NCI-H82 (cell line): ENCODE data around the gene EMC10.
A peak's percentile ranks its signal among the peaks of the same experiment; 100 is the strongest.
"Not testable (repeated sequence)": the region's sequence is repeated elsewhere in the genome, so short reads cannot be mapped to it uniquely, and the experiment has no call there.

Source experiments
- DNase-seq: peaks from one replicate; lab custom pipeline; 2025; lab: John Stamatoyannopoulos, UW

Gene EMC10

GRCh38 chr19:50514346-50515167 is 38.2 kb downstream of the EMC10 start:
- no peak for DNase-seq

- no peak for DNase-seq
Measured at GRCh38 chr19:50515168-50515561, 38.9 kb downstream of the EMC10 start.

GRCh38 chr19:50516456-50516855 is 40.1 kb downstream of the EMC10 start:
- no peak for DNase-seq

DNA sequence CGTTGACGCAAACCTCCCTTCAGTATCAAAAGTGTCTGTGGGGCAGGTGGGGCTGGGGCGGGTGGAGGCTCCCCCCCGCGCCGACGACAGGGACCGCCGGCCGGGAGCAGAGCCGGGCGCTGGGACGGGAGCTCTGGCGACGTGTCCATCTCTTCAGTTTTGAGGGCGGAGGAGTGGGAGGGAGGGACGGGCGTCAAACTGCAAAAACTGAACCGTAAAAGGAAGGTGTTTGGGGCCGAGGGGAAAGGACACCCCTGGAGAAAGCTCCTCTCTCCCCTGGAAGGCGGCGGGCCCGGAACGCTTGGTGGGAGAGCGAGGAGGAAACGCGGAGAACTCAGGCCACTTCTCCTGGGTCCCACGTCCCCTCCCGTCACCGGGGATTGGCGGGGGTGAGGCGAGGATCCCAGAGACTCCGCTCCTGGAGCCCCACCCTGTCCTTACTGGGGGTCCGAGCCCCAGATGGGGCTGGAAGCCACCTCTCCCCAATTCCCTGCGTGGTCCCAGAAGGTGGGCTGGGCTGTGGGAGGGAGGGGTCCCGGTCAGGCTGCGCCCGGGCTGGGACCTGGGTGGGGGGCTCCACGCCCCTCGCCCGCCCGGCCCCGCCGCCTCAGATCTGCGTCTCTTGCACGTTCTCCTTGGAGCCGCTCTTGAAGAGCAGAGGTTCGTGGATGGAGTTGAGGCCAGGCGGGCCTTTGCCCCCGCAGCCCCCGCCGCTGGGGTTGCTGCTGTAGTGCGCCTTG is 40.8 kb downstream of the EMC10 start:
- no peak for DNase-seq

DNA sequence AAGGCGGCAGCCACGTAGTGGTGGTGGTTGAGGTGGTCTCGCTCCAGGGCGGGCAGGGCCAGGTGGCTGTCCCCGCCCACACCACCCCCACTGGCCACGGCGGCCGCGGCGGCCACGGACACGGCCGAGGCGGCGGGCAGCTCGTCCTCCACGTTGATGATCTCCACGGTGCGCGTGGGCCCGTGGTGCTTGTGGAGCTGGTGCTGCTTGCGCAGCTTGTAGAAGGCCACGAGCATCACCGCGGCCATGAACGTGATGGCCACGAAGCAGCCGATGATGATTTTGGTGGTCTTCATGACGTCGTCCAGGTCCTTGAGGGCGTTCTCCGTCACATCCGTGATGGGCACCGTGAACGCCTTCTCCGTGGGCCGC is 41.4 kb downstream of the EMC10 start:
- no peak for DNase-seq

GRCh38 chr19:50518091-50519005 is 42.0 kb downstream of the EMC10 start:
- no peak for DNase-seq

GRCh38 chr19:50519006-50519575 is 42.8 kb downstream of the EMC10 start:
- DNase-seq, result no peak

GRCh38 chr19:50520822-50521465 is 44.6 kb downstream of the EMC10 start:
- DNase-seq, result no peak

DNA sequence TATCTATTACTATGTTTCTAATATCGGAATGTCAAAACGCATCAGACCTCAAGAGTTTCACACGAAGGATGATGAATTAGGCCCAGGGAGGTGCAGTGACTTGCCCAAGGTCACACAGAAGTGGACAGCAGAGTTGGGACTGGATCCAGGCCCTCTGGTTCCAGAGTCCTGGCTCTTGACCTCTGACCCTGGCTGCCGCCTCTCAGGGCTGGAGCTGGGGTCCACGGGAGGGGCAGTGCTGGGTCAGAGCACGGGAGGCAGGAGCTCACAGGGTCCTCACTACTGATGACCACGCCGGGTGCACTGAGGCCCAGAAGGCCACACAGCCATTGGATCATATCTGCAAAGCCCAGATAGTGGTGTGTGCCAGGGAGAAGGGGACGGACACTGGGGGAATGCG is 46.6 kb downstream of the EMC10 start:
- DNase-seq, result no peak

GRCh38 chr19:50528052-50528451 is 51.7 kb downstream of the EMC10 start:
- DNase-seq, result not testable (repeated sequence)

DNA sequence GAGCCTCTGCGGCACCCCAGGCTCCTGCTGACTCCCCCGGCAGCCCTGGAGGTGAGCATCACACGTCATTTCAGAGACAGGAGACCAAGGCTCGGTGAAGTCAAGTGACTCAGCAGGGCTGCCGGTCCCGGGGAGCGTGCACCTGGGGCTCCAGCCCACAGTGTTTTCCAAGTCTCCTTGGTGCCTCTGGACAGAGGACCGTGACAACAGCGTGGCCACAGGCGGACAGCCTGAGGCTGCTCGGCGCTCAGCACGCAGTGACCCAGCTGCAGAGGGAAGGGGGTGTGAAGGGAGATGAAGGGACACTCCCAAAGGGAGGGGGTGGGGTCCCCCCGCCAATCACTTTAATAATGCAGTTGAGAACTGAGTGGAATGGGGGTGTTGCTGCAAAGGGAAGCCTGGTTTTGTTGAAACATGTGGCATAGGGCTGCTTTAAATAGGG is 54.9 kb downstream of the EMC10 start:
- DNase-seq, result no peak

- DNase-seq, result no peak
Measured at GRCh38 chr19:50532952-50533351, 56.6 kb downstream of the EMC10 start.

- no peak for DNase-seq
Measured at GRCh38 chr19:50534478-50534877, 58.2 kb downstream of the EMC10 start.

- DNase-seq, result no peak
Measured at GRCh38 chr19:50535672-50536187, 59.4 kb downstream of the EMC10 start.

DNA sequence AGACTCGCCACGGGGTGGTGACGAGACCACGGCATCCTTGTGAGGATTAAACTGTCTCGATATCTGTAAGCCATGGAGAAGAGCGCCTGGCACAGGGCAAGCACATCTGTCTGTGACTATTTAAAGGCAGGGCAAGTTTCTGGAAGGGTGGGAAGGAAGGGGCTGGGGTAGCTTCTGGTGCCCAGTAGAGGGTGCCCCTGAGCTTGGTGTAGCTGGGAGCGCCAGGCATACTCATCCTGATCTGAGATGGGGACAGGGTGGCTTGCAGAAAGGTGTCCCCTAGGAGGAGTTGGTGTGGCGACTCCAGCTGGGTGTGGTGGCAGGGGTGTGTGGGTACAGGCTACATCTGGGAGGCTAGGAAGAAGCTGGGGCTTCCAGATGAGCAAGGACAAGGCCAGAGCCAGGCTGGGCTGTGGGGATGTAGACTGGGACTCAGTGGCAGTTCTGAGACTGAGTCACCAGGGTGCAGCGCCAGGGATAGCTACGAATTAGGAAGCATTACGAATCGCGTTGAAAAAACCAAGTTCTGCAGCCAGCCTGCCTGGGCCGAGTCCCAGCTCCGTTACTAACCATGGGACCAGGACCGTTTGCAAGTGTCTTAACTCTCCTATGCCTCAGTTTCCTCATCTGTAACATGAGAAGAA is 60.5 kb downstream of the EMC10 start:
- no peak for DNase-seq

- DNase-seq, result no peak
Measured at GRCh38 chr19:50537306-50537685, 61.0 kb downstream of the EMC10 start.

DNA sequence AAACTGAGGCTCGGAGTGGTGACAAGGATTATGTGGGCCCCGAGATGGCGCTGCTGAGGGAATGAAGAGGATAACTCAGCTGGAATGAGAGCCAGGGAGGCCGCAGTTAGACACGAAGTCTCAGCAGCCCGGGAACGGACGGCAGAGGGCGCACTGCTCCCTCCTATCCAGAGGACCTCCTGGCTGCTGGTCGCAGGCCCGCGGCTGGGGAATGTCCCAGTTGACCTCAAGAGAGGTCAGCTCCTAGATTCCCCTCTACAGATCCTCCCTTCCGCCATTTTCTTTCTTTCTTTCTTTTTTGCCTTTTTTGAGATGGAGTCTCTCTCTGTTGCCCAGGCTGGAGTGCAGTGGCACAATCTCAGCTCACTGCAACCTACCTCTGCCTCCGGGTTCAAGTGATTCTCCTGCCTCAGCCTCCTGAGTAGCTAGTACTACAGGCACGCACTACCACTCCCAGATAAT is 61.5 kb downstream of the EMC10 start:
- DNase-seq, result peak; percentile 84
